NOMO-1 (cell line): ENCODE data around the gene TMC3.
"Not testable (repeated sequence)": the region's sequence is repeated elsewhere in the genome, so short reads cannot be mapped to it uniquely, and the experiment has no call there.

Experiments used
- DNase-seq, 2 experiments: peaks; one replicate each; lab custom pipeline; 2025; ENCODE audit not compliant: unreplicated experiment in 2 of 2; lab: John Stamatoyannopoulos, UW

Gene TMC3

DNA sequence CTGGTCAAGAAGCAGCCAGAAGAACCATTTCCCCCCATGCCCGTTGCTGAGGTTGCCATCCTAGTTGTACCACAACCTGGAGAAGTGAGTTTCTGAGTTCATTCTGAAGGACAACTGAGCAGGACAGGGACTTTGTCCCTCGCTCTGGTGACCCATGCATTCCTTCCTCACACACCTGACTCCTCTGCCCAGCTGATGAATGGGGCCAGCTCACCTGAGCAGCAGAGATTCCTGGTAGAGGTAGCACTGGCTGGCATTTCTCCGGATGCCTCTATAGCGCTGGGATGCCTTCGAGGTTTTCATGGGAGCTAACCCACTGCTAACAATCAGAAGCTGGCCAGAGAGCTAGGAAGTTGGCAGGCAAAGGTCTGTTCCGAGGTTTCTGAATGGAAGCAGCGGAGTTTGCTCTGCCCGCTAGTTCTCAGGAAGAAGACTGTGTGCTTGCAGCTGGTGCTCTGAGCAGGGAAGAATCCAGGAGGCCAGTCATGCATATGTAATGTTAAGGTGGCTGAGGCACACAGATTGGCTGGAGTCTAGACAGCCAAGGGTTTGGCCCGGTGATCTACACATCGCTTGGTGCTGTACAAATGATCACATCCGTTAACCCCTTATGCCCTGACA lies at the start of gene TMC3:
Gene TMC3 (minus strand): TSS at position 439 of the 621 bp plus-strand sequence. CDS start 136 bp downstream, at position 303.
- no peak for DNase-seq

- DNase-seq: no peak
Measured at GRCh38 chr15:81421461-81421860, 47.4 kb upstream of the TMC3 start.

GRCh38 chr15:81419332-81419943 lies 45.4 kb upstream of the TMC3 start:
- DNase-seq: no peak

DNA sequence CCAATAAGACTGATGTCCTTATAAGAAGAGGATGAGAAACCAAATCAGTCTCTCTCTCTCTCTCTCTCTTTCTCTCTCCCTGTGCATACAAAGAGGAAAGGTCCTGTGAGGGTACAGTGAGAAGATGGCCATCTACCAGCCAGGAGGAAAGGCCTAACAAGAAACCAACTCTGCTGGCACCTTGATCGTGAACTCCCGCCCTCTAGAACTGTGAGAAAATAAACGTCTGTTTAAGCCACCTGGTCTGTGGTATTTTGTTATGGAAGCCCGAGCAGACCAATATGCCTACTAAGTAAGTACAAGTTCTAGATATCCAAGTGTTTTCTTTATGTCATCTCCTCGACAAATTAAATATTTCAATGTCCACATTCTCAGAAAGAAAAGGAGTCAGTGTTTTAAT lies 44.9 kb upstream of the TMC3 start:
- no peak for DNase-seq

- no peak for DNase-seq
Measured at GRCh38 chr15:81418444-81418843, 44.4 kb upstream of the TMC3 start.

GRCh38 chr15:81414274-81414968 lies 40.4 kb upstream of the TMC3 start:
- DNase-seq: not testable (repeated sequence)

DNA sequence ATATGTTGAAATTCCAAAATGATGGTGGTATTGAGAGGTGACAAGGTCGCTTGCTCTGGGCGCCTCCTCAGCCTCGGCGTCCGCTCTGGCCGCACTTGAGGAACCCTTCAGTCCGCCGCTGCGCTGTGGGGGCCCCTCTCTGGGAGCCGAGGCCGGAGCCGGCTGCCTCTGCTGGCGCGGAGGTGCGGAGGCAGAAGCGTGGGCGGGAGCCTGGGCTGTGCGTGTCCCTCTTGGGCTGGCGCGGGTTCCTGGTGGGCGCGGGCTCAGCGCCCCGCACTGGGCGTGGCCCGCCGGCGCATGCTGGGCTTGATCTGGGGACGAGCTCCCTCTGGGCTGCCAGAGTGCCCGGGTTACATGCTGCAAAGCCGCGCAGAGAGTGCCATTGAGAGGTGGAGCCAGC lies 39.8 kb upstream of the TMC3 start:
- no peak for DNase-seq

- DNase-seq: no peak
Measured at GRCh38 chr15:81411969-81412633, 38.1 kb upstream of the TMC3 start.

- DNase-seq: no peak
Measured at GRCh38 chr15:81411051-81411450, 37.0 kb upstream of the TMC3 start.

GRCh38 chr15:81410318-81410753 lies 36.3 kb upstream of the TMC3 start:
- peak; percentile 40 to 73 for DNase-seq

DNA sequence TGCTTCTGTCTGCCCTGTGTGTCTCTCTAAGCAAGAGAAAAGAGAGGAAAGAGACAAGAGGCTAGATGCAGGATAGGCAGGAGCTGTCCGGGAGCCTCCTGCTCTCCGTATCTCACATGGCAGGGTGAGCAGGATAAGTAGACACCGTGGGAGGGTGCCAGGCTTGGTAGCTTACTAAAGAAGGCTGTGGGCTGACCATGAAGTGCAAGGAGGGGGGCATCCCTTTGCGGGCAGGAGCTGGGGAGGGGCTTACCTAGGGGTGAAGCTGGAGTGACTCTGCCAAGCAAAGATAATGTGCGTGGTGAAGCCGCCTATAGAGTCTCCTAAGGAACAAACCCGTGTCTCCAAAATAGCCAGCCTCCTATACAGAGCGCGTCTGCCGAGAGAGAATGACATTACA lies 33.7 kb upstream of the TMC3 start:
- no peak for DNase-seq

DNA sequence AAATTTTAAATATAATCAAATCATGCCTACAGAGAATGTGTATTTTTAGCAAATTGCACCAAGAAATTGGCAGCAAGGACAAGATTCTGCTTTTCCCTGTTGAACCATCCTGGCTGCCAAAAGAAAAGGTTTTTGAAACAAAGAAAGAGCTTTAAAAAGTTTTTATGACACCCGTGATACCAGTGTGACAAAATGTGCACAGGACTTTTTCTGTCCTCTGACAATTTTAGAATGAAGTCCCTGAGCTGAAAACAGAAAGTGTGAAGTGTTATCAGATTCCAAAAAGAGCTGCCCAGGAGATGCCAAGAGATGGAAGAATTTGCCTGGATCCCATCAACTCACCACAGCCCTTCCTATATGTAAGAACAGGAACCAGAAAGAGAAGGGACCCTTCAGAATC lies 33.2 kb upstream of the TMC3 start:
- DNase-seq: no peak

- peak in 1 of 2 experiments; percentile 21 for DNase-seq
Measured at GRCh38 chr15:81400640-81401236, 26.7 kb upstream of the TMC3 start.

DNA sequence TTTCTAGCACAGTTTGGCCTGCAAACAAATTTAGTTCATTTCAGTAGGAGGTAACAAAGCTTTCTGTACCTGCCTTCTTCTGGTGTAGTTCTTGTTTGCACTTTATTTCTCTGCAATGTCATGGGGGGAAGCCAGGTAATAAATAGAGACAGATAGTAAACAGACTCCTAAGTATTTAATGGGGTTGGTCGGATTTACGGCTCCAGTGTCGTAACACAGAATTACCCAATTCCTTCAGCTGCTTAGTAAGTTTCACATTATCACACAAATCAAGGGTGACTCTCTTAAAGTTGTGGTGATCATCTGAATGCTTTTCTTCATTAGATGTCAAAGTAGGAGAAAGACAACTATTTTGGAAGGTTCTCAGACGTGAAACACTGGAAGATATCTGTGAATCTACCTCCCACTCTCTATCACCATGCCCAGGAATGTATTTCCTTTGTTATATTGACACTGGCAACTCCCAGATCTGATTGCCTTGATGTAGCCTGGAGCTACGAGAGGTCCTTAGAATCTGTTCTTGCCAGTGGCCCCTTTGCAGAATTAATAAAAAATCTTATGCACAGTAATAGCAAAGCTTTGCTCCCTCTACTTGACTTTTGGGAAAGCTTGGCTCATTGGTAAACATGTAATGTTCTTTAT lies 25.0 kb upstream of the TMC3 start:
- peak in 1 of 2 experiments; percentile 46 for DNase-seq

GRCh38 chr15:81398456-81398855 lies 24.4 kb upstream of the TMC3 start:
- DNase-seq: no peak

DNA sequence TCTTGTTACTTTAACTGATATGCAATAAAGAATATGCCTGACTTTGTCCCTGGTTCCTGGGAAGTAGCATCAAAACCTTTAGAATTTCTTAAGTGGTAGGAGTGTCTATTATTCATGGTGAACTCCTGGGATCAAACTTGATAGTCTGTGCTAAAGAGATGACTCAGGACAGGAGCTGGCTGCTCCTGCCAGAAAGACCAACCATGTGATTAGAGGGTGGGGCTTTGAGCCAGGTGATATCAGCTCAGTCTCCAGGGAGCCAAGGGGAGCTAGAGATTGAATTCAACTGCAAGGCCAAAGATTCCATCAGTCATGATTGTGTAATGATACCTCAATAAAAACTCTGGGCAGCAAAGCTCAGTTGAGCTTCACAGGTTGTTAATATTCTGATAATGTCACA lies 20.6 kb upstream of the TMC3 start:
- no peak for DNase-seq

DNA sequence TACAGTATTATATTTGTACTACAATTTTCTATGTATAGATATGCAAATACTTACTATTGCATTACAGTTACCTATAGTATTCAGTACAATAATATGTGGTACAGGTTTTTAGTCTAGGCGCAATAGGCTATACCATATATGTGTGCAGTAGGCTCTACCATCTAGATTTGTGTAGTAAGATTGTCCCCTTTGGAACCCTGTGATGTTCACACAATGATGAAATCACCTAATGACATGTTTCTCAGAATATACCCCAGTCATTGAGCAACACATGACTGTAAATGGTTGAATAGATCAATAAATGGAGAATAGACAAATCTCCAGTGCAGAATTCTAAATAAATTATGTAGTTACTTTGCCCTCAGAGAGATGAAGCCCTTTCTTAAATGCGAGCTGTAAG lies 17.6 kb upstream of the TMC3 start:
- DNase-seq: no peak

GRCh38 chr15:81388436-81388770 lies 14.4 kb upstream of the TMC3 start:
- DNase-seq: no peak

GRCh38 chr15:81387621-81388435 lies 13.8 kb upstream of the TMC3 start:
- DNase-seq: no peak

- no peak for DNase-seq
Measured at GRCh38 chr15:81386947-81387346, 12.9 kb upstream of the TMC3 start.
